Endometrium (tissue), 2 donors: ENCODE data around the gene MRPL55.

Experiments used
- FAIRE-seq: peaks from 2 replicates; lab custom pipeline; 2012; peaks lifted over from hg19 to GRCh38; lab: Jason Lieb, UNC
- donor health status: control.
- donor health status: control.

The MRPL55 gene

GRCh38 chr1:228084325-228084724, 24.8 kb downstream of the MRPL55 start:
- FAIRE-seq = no peak

- FAIRE-seq = no peak
Measured at GRCh38 chr1:228083871-228084278, 25.2 kb downstream of the MRPL55 start.

- no peak for FAIRE-seq
Measured at GRCh38 chr1:228082918-228083870, 25.9 kb downstream of the MRPL55 start.

GRCh38 chr1:228082214-228082917, 26.7 kb downstream of the MRPL55 start, which contains the start of gene ARF1:
Gene ARF1 (plus strand): TSS chr1:228082708. CDS start chr1:228097115, 14,407 bp downstream.
- FAIRE-seq = no peak

- no peak for FAIRE-seq
Measured at GRCh38 chr1:228081578-228082213, 27.4 kb downstream of the MRPL55 start.

- no peak for FAIRE-seq
Measured at GRCh38 chr1:228081144-228081543, 28.0 kb downstream of the MRPL55 start.

- no peak for FAIRE-seq
Measured at GRCh38 chr1:228079601-228080263, 29.4 kb downstream of the MRPL55 start.

GRCh38 chr1:228079013-228079412, 30.1 kb downstream of the MRPL55 start:
- no peak for FAIRE-seq

- no peak for FAIRE-seq
Measured at GRCh38 chr1:228077565-228078330, 31.4 kb downstream of the MRPL55 start.

- no peak for FAIRE-seq
Measured at GRCh38 chr1:228076796-228077430, 32.2 kb downstream of the MRPL55 start.

GRCh38 chr1:228075801-228076271, 33.3 kb downstream of the MRPL55 start:
- FAIRE-seq = no peak

GRCh38 chr1:228074954-228075730, 34.0 kb downstream of the MRPL55 start:
- no peak for FAIRE-seq

GRCh38 chr1:228073857-228074545, 35.1 kb downstream of the MRPL55 start:
- no peak for FAIRE-seq

- FAIRE-seq = no peak
Measured at GRCh38 chr1:228073061-228073856, 35.8 kb downstream of the MRPL55 start.

- FAIRE-seq = no peak
Measured at GRCh38 chr1:228072658-228073043, 36.4 kb downstream of the MRPL55 start.

- FAIRE-seq = no peak
Measured at GRCh38 chr1:228071839-228072657, 37.1 kb downstream of the MRPL55 start.

- FAIRE-seq = no peak
Measured at GRCh38 chr1:228070851-228071250, 38.2 kb downstream of the MRPL55 start.
